ENCODE results near the gene CEP112. TPM values are rescaled to one million over a fixed set of nuclear protein-coding genes. Genes with fewer than 3 reads are reported as not detected.

The CEP112 gene
- total and polyA plus RNA-seq, 2 of the 13 experiments (the other 11 are each of a cell fraction or from before 2014, with no cell fraction given): 1.2 to 3.4 TPM

- in situ Hi-C loops (cut with HindIII; ENCODE audit: extremely low pct_ligation_motif_present, low pct_unique_long_range_greater_than_20kb): no loop called here
- 44% methylated on average over 1 of the region's 1 CpG for WGBS (ENCODE audit: low lambda C conversion rate)
- no peak for TF ChIP-seq POLR2G (IDR thresholded peaks at IDR 0.05; ENCODE audit: low read depth, low read length)
- TF ChIP-seq ZNF543 (CRISPR knock-in tag; IDR thresholded peaks at IDR 0.05): no peak
- TF ChIP-seq, protein P1, sequence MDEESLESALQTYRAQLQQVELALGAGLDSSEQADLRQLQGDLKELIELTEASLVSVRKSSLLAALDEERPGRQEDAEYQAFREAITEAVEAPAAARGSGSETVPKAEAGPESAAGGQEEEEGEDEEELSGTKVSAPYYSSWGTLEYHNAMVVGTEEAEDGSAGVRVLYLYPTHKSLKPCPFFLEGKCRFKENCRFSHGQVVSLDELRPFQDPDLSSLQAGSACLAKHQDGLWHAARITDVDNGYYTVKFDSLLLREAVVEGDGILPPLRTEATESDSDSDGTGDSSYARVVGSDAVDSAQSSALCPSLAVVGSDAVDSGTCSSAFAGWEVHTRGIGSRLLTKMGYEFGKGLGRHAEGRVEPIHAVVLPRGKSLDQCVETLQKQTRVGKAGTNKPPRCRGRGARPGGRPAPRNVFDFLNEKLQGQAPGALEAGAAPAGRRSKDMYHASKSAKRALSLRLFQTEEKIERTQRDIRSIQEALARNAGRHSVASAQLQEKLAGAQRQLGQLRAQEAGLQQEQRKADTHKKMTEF (CRISPR knock-in tag; IDR thresholded peaks at IDR 0.05): no peak
- no peak for TF ChIP-seq ELF1 (CRISPR knock-in tag; IDR thresholded peaks at IDR 0.05)
- no peak for TF ChIP-seq ZNF609 (CRISPR knock-in tag; IDR thresholded peaks at IDR 0.05; ENCODE audit: borderline replicate concordance)
- TF ChIP-seq POLR2AphosphoS5 (IDR thresholded peaks at IDR 0.05; ENCODE audit: low read depth, low read length): no peak
- TF ChIP-seq FOSL2 (CRISPR knock-in tag; IDR thresholded peaks at IDR 0.05): peak; percentile 64
- TF ChIP-seq ZNF331 (CRISPR knock-in tag; IDR thresholded peaks at IDR 0.05): no peak
- TF ChIP-seq ZNF556 (CRISPR knock-in tag; IDR thresholded peaks at IDR 0.05; ENCODE audit: borderline replicate concordance): no peak
- Histone ChIP-seq H3K27ac (ENCODE audit: extremely low read length, insufficient read depth, low read length) (no peak overlapping the region), H3K9me3 (ENCODE audit: low read length) (no peaks in the 10 kb centered on the region), H3K79me2 (ENCODE audit: insufficient read depth, low read length) (no peaks in the 10 kb centered on the region), H3K4me1 (ENCODE audit: insufficient read depth, low read length) (peaks cover 13% of the 10 kb centered on the region; the same call in 1 of the 2 replicates), H3K27me3 (ENCODE audit: control insufficient read depth in 1 of 2, insufficient read depth in 2 of 2, low read length in 2 of 2) (no peaks in the 10 kb centered on the region), H4K20me1 (ENCODE audit: insufficient read depth, low read length) (no peaks in the 10 kb centered on the region), H3K36me3 (replicated peaks in 1 of 2; ENCODE audit: control insufficient read depth in 1 of 2, insufficient read depth in 2 of 2, low read length in 2 of 2) (no peaks in the 10 kb centered on the region; a peak in 1 of 5 replicates), H3K4me2 (ENCODE audit: low read depth, low read length) (no peak overlapping the region), H3K9ac (ENCODE audit: insufficient read depth, low read depth, low read length) (no peak overlapping the region), H3K4me3 (replicated peaks in 1 of 3; ENCODE audit: insufficient read depth in 1 of 3, low read depth in 2 of 3, low read length in 3 of 3) (no peak overlapping the region), H2AFZ (ENCODE audit: low read length) (no peak overlapping the region)
- intact Hi-C loops (cut with micrococcal nuclease; ENCODE audit: unreplicated experiment): loop anchor here (10.0 kb wide), 1 partner anchor 402 kb away; no protein-coding TSS in a partner anchor
- ATAC-seq (no peak), DNase-seq (ENCODE audit: low spot score) (peak; percentile 11), FAIRE-seq (no peak)
- BruUV-seq (replicated peaks): no TSS peak
- ChIA-PET POLR2A (no interaction called here), CTCF (ENCODE audit: low intra/inter-chr PET ratio, low total read pairs) (no interaction called here)
Observed at GRCh38 chr17:65956814-65957213, 235.1 kb downstream of the CEP112 start.

All from HepG2 (cell line).